GM10847 (cell line): ENCODE results near the gene ITPA.

Experiments
- POLR2A ChIP-seq: IDR thresholded peaks from 2 replicates; pipeline ENCODE4 v1.6.1; 2011; ENCODE audit not compliant: insufficient read length; ENCODE audit errors: extremely low read depth

Gene ITPA

DNA sequence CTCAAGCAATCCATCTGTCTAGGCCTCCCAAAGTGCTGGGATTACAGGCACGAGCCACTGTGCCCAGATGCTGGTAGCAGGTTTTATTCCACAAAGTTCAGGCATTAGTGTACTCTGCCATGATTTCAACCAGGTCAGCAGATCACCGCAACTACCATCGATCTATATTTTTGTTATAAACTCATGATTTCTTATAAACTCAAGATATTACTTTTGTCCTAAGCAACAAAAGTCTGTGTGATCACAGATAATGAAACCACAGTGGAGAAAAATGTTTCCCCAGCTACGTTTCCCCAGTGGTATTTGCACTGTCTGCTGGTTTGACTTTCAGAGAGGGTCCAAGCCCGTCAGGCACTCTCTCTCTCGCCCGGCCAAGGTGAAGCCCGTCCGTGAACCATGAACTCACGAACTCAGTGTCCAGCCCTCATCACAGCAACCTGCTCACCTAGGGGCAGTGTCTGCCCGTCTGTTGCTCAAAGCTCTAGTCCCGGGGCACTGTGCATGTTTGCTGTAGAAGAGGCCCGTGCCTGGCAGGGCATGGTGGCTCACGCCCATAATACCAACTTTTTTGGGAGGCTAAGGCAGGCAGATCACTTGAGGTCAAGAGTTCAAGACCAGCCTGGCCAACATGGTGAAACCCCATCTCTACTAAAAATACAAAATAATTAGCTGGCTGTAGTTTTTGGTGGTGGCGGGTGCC, 22.7 kb downstream of the ITPA start:
- TF ChIP-seq POLR2A = no peak

DNA sequence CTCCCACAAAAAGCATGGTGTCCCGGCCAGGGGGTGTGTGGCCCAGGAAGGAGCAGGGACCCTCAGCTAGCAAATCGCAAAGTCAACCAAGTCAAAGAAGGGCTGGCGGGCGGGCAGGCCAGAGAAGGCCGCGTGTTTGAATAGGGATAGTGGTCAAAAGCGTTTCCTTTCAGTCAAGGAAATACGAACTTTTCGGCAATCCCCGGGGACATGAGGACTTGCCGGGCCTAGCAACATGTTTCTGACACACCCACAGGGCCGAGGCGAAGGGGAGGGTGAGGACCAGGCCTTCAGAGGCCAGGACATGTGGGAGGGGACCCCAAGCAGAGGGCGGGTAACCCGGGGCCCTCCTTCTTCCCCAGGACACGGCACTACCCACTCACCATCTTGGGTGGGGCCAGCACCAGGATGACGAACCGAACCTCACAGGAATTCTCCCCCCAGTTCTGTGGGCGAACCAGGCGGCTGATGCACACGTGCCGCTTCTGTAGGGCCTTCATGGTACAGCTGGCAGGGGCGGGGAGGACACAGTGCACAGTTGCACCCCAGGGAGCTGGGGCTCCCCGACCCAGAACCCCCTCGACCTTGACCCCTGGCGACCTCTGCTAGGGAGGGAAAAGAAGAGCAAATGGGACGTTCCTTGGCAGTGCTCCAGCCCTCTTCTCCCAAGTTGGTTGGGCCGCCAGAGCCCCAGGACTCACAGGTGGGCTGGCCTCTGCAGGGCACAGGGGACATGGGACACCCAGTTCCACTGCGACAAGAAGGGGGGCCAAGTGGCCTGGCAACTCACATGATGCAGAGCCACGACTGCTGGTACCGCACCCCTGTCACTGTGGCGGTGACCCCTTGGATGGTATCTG, 24.1 kb downstream of the ITPA start:
- TF ChIP-seq POLR2A = no peak

DNA sequence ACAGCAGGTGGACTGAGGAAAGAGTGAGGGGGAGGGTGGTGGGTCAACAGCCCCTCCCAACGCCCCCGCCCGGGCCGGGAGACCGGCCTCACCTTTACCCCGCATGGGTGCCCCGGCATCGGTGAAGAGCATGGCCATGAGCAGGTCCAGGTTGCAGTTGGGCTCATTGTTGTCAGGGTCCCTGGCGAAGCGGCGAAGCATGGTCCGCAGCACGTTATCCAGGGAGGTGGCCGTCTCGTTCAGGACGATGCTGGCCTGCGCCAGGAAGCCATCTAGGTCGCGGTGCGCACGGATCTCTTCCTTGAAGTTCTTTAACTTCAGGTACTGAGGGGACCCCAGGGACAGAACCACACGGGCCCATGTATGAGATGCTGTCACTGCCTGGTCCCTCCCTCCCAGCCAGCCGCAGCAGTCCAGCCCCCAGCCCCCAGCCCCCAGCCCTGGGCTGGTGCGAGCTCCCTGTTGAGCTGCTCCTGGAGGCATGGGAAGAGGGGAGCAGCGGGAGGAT, 24.7 kb downstream of the ITPA start:
- no peak for TF ChIP-seq POLR2A

DNA sequence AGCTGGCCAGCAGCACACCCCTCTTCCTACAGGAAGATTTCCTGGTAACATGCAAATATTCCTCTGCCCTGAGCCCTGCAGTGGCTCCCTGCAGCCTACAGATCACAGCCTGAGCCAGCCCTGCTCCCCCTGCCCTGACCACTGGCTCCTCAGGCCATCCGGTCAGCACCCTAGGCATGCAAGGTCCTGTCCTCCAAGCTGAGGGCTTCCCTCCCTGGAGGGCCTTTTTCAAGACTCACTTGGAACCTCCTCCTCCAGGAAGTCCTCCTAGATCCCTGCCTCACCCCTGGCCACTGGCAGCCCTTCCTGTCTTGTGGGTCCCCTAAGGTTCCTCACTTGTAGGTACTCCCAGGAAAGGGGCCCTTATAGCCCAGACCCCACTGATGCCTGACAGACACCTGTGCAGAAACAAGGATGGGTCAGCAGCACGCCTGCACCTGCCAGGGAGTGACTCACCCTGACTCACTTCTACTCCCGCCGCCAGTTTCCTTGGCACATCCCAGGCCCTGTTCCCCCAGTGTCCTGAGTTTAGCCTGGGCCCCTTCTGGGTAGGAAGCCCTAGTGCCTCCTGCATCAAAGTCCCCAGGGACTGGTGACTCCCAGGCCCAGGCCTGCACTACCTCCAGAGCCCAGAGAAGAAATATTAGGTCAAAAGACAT, 26.5 kb downstream of the ITPA start:
- no peak for TF ChIP-seq POLR2A

DNA sequence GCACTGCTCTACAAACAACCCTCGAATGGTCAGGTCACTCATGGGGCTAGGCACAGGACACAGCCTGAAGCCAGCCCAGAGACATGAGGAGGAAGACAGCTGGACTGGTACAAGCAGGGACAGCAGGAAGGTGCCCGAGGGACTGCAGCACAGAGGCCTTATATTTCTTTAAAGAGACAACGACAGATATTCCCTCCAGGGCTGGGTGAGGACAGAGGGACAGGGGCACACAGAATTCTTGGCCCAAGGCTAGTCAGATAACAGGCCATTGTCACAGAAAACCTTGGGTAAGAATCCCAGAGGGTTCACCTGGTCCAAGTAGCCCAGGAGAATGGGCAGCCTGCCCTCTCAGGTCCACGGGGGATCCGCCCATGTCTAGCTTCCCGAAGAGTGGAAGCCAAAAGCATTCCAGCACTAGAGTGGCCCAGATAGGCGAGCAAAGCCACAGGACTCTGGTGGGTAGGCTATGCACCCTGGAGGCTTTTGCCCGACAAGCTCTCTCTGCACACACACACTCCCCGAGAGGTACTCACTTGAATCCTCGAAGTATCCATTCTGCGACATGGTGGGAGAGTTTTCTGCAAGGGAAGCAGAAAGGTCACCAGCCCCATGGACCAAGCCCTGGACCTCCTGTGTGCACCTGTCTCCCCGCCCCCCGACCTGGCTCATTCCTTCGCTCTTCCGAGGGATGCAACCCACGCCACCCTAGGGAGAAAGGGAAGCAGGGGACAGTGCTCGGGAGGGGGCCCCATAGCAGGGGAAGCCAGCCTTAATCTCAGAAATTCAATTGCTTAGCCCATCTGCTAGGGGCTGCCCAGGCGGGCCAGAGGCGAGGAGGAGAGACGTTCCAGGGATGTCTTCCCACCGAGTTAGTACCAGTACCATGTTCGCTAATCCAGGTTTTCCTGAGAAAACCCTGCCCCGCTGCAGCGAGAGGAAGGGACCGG, 28.0 kb downstream of the ITPA start:
- no peak for TF ChIP-seq POLR2A

DNA sequence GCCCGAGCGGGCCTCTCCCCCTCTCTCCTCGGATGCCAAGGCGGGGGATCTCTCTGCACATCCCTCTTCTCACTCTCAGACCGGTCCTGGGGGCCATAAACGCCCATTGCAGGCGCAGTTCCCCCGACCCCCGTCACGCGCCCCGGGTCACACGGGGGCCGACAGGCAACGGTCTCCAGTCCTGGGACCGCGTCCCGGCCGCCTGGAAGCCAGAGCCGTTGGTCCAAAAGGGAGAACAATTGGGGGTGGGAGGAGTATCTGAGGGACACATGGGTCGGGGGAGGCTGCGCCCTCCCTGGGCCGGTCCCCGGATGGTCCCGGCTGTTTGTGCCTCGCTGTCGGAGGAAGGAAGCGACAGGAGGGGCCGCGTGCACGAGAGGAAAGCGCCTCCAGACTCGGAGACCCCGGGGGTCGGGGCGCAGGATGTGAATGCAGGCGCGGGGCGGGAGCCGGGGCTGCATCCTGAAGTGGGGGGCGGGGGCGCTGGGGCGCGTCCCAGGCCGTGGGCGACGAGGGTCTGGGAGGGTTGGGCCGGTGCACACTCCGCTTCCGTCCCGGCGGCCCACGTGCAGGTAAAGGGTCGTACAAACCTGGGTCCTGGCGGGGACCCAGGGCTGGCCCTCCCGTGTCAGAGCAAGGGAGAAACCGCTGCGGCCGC, 28.8 kb downstream of the ITPA start:
- no peak for TF ChIP-seq POLR2A

DNA sequence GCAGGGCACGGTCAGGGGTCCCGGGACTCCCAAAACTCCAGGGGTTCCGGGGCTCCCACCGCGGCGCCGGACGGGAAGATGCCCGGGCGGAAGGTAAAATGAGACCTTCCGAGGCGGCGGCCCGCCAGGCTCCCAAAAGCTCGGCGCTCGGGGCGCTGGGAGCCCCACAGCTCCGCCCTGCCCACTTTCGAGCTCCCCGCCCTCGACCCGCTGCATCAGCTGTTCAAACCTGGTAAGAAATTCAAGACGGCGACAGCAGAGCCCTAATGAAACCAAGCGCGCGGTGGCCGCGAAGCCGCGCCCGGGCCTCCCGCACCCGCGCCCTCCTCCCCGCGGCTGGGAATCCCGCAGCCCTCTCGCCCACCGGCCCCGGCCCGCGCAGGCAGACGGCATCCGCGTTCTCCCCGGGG, 29.3 kb downstream of the ITPA start:
- TF ChIP-seq POLR2A = no peak

DNA sequence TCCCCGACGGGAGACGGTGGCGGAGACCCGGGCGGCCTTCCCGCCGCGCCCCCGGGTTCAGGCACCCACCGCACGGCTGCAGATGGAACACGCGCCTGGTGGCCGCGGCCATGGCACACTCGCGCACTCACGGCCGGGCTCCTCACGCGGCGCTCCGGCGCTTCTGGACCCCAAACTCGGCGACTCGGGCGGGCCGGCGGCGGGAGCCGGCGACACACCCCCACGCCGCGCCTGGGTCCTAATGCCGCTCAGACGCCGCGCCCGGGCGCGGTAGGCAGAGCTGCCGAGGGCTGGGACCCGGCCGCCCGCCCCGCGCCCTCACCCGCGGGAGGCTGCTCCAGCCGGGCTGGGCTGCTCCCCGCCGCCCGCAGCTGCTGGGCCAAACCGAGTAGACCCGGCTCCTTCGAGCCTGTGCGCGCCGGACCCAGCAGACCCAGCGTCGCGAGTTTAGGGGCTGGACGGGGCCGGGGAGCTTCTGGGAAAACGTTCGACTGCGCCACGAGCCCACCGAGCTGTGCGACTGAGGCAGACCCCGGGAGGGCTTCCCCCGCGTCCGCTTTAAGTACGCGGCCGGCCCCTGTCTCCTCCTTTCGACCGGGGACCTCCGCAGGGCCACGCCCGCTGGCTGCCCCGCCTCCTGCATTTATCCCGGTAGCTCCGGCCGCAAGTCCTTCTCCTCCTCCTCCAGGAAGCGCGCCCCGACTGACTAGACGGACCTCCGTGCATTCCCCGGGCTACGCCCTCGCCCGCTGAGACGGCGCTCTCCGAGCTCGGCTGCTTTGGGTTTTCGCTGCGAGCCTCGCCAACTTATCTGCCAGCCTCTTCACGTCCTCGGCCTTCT, 29.9 kb downstream of the ITPA start, which contains the start of gene SLC4A11:
TSS of gene SLC4A11 (minus strand) at position 165 of the 841 bp plus-strand sequence. CDS start at position 112, 53 bp downstream.
- TF ChIP-seq POLR2A = no peak

DNA sequence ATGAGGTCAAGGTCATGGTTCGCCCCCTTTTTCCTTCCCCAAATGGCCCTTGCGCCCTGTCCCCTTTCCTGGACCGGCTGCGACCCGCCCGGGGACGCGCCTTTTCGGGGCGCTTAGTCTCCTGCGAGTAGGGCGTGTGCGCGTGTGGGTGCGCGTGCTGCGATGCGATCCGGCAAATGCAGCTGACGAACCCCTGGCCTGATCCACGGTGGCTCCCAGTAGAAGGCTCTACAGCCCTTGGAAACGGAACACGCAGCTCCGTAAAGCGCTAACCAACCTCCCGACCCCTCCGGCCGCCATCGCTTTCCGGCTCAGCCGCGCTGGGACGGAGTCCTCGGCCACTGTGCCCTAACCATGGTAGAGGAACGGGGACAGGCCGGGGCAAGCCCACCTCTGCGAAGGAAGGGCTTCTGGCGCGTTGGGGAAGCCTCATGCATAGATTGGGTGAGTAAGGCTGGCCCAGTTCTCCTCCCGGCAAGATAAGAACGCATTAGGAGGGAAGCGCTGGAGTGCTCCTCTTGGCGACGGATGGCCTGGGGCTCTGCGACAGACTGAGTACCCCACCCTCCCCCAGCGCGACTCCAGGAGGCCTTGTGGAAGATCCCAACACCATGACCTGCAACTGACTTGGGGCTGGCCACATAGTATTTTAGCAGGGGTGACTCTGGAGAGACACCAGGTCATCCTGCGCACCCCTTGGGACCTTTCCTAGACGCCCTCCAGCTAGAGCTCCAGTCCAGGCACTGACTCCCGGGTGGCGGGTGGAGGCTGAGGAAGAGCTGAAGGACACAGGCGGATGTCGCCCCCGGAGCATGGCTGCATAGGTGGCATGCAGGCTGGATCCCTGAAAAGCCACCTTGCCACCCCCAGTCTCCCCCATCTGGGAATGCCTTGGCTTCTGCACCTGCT, 30.8 kb downstream of the ITPA start:
- no peak for TF ChIP-seq POLR2A

DNA sequence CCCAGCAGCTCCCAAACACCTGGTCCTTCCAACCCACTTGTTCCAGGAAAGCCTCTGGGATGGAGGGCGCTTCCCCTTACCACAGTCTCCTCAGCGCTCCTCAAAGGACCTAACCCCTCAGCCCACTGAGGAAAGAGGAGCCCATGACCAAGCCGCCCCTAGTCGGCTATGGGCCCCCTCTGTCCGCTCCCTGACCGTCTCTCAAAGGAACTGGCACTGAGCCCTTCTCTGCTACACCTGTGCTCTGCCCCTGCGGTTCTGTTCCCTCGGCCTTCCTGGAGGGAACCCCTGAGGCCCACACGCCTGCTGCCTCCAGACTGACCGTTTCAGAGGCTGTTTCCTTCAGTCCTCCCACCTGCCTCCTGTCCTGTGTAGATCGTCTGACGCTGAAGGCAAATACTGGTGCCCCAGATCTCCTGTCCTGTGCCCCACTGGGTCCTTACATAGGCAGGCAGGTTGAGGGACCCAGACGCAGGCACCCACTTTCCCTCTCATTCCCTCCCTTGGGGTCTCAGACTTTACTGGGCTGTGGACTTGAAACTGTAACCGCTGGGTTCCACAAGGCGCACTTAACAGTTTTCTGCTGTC, 31.6 kb downstream of the ITPA start:
- no peak for TF ChIP-seq POLR2A

DNA sequence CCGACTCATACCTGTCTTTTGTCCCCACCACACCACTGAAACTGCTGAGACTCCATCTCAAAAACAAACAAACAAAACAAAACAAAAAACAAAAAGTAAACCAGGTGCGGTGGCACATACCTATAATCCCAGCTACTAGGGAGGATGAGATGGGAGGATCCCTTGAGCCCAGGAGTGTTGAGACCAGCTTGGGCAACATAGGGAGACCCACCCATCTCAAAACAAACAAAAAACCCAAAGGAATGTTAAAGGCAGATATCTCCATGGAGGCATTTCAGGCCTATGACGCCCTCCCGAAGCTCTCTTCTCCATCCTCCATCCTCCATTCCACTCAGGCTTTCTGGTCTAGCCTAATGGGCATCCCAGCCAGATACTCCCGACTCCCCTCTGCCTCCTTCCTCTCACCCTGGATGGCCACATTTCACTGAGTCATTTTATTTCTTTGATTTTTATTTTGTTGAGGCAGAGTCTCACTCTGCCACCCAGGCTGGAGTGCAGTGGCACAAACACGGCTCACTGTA, 32.9 kb downstream of the ITPA start:
- TF ChIP-seq POLR2A = no peak
